HG02759 (cell line): ENCODE measurements around the gene FAM131B.
A peak's percentile ranks its signal among the peaks of the same experiment; 100 is the strongest.

Experiments used
- ATAC-seq: cut with Tn5 transposase; IDR thresholded peaks from one replicate; pipeline ENCODE4 v1.9.1; 2021; ENCODE audit warnings: mild to moderate bottlenecking, moderate library complexity; ENCODE audit not compliant: unreplicated experiment

The FAM131B gene

GRCh38 chr7:143383642-143383957 lies 21.1 kb upstream of the FAM131B start:
- no peak for ATAC-seq

GRCh38 chr7:143382791-143383641 lies 20.5 kb upstream of the FAM131B start:
- no peak for ATAC-seq

GRCh38 chr7:143382126-143382790 lies 19.7 kb upstream of the FAM131B start:
- ATAC-seq, result no peak

- peak; percentile 21 for ATAC-seq
These were observed 19.1 kb upstream of the FAM131B start for GRCh38 chr7:143381427-143382125.

- peak; percentile 80 for ATAC-seq
These were observed 18.3 kb upstream of the FAM131B start, which contains the start of gene ZYX for GRCh38 chr7:143380646-143381426. ZYX (plus strand) TSS chr7:143381345; CDS start chr7:143381572, 227 bp downstream.

GRCh38 chr7:143380260-143380645 lies 17.7 kb upstream of the FAM131B start:
- ATAC-seq, result peak; percentile 52

GRCh38 chr7:143379611-143380259 lies 17.2 kb upstream of the FAM131B start:
- ATAC-seq, result peak; percentile 1

GRCh38 chr7:143376396-143376795 lies 13.9 kb upstream of the FAM131B start:
- no peak for ATAC-seq

GRCh38 chr7:143375298-143376034 lies 13.0 kb upstream of the FAM131B start:
- no peak for ATAC-seq

- ATAC-seq, result no peak
These were observed 12.0 kb upstream of the FAM131B start for GRCh38 chr7:143374561-143374960.

- no peak for ATAC-seq
These were observed 10.8 kb upstream of the FAM131B start for GRCh38 chr7:143373255-143373794.

- ATAC-seq, result no peak
These were observed 9.6 kb upstream of the FAM131B start for GRCh38 chr7:143372070-143372469.

GRCh38 chr7:143369678-143370651 lies 7.5 kb upstream of the FAM131B start:
- ATAC-seq, result no peak

GRCh38 chr7:143368387-143368786 lies 5.9 kb upstream of the FAM131B start:
- ATAC-seq, result no peak

- ATAC-seq, result no peak
These were observed 5.5 kb upstream of the FAM131B start for GRCh38 chr7:143367972-143368371.

- no peak for ATAC-seq
These were observed 764 bp upstream of the FAM131B start for GRCh38 chr7:143363016-143363937.

- ATAC-seq, result no peak
These were observed 872 bp downstream of the FAM131B start for GRCh38 chr7:143361552-143362130.
